T-helper 17 cell (primary cell): ENCODE measurements around the gene HNRNPF. TPM values are rescaled to one million over a fixed set of nuclear protein-coding genes. Genes with fewer than 3 reads are reported as not detected.
"Not testable (repeated sequence)": the region's sequence is repeated elsewhere in the genome, so short reads cannot be mapped to it uniquely, and the experiment has no call there.

Experiments
- ATAC-seq: fragments of 150-1000 bp; cut with Tn5 transposase; 2 replicates; pipeline ENCODE4 v1.10.0; 2021; ENCODE audit warnings: mild to moderate bottlenecking, moderate library complexity
- DNase-seq, 3 donors: peaks; one replicate each; pipeline versions ENCODE4 v3.0.0 to v3.0.0-alpha.2; 2020 to 2021
- H3K9me3 ChIP-seq: one replicate; pipeline ENCODE4 v1.7.0; 2013; ENCODE audit warnings: low read length, mild to moderate bottlenecking; ENCODE audit not compliant: control insufficient read depth, poor library complexity, severe bottlenecking
- H3K27ac Mint-ChIP-seq: one replicate; pipeline ENCODE4 v1.8.0; 2022; ENCODE audit warnings: mild to moderate bottlenecking, moderate library complexity, mixed read lengths
- H3K27me3 Mint-ChIP-seq: one replicate; pipeline ENCODE4 v1.8.0; 2022; ENCODE audit warnings: mixed read lengths
- H3K36me3 Mint-ChIP-seq: one replicate; pipeline ENCODE4 v1.8.0; 2022; ENCODE audit warnings: low read depth, mixed read lengths
- H3K4me1 Mint-ChIP-seq: one replicate; pipeline ENCODE4 v1.8.0; 2022; ENCODE audit warnings: mild to moderate bottlenecking, mixed read lengths
- H3K4me3 Mint-ChIP-seq: one replicate; pipeline ENCODE4 v1.8.0; 2022; ENCODE audit warnings: mild to moderate bottlenecking, moderate library complexity, mixed read lengths
- total RNA-seq, 4 donors: library from RNA in 2 of 4; stranded (reverse) in 2 of 4; gene quantifications; one replicate each; pipeline ENCODE4 v1.2.3 and lab custom pipeline; 2022 to 2026

Gene HNRNPF
- total RNA-seq, 2 donors from 2014 or later, result 131 to 144 TPM

DNA sequence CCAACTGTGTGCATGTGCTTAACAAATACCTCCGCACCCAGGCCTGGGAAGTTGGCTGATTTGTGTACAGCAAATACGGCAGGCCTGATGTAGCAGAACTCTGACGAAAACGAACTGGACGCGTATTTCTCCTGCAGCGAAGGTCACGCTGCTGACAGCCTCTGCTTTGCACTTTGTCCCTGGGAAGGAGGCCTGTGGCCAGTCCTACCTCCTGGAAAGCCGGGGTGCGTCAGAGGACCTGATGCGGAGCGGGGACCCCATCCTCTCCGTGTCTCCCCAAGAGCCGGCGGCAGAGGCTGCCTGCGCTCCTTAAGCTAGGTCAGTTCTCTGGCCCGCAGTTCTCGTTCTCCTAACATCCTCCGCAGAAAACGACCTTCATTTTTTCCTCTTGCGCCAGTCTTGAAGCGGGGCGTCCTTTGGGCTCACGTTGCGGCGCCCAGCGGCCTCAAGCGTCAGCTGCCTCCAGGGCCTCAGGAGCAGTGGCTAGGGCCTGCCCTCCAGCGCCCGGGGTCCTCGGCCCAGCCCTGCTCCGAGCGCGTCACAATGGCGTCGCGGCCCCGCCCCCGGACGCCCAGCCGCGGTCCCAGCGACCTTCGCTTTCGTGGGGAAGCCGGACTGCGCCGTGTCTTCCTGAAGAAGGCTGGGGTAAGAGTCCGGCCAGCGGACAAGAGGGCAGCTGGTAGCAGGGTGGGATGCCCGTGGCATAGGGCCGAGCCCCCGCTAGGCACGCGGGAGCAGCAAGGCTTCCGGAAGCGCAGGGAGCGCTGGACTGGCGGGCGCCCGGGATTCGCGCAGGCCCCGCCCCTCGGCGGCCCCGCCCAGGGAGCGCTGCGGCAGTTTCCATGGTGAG lies 27.5 kb upstream of the HNRNPF start, which contains the start of gene ZNF487:
Gene ZNF487, plus strand, starts transcription at position 821 of the 850 bp plus-strand sequence. CDS start 38,703 bp downstream, outside the sequence.
- peak within 1 kb of the TSS; percentile 97 for H3K27ac Mint-ChIP-seq
- H3K27me3 Mint-ChIP-seq, result no peaks in the 10 kb centered on the region
- H3K9me3 ChIP-seq, result no peaks in the 10 kb centered on the region
- ATAC-seq (peak; percentile 91), DNase-seq (peak; percentile 81 to 85 (median 83))
- peaks cover 2% of the 10 kb centered on the region for H3K36me3 Mint-ChIP-seq
- H3K4me3 Mint-ChIP-seq, result peak within 1 kb of the TSS; percentile 93
- peaks cover 14% of the 10 kb centered on the region for H3K4me1 Mint-ChIP-seq

DNA sequence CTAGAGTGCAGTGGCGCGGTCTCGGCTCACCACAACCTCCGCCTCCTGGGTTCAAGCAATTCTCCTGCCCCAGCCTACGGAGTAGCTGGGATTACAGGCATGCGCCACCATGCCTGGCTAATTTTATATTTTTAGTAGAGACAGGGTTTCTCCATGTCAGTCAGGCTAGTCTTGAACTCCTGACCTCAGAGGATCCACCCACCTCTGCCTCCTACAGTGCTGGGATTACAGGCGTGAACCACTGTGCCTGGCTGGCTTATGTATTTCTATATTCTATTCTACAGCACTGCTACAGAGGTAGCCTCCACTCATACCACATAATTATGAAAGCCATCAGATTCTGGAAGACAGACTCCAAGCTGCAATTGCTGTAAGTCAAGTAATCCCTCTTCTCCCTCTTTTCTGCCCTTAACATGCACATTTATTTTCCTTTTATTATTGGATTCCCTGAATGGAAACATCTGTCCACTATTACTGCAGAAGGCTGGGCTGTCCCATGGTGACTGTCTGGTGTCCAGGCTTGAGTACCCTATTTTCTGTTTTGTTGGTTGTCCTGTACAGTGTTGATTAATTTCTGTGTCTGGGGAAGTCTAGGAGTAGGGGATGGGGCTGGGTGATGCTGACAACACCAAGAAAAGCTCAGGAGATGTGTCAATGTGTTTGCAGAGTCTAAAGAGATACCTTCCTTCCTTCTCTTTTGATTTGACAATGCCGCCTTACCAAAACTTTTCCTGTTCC lies 22.1 kb upstream of the HNRNPF start:
- no peak for ATAC-seq
- no peaks in the 10 kb centered on the region for H3K9me3 ChIP-seq
- no peaks in the 10 kb centered on the region for H3K27me3 Mint-ChIP-seq
- no peak for DNase-seq
- H3K4me3 Mint-ChIP-seq, result no peak overlapping the region
- H3K27ac Mint-ChIP-seq, result no peak overlapping the region
- H3K36me3 Mint-ChIP-seq, result no peaks in the 10 kb centered on the region
- peaks cover 3% of the 10 kb centered on the region for H3K4me1 Mint-ChIP-seq

DNA sequence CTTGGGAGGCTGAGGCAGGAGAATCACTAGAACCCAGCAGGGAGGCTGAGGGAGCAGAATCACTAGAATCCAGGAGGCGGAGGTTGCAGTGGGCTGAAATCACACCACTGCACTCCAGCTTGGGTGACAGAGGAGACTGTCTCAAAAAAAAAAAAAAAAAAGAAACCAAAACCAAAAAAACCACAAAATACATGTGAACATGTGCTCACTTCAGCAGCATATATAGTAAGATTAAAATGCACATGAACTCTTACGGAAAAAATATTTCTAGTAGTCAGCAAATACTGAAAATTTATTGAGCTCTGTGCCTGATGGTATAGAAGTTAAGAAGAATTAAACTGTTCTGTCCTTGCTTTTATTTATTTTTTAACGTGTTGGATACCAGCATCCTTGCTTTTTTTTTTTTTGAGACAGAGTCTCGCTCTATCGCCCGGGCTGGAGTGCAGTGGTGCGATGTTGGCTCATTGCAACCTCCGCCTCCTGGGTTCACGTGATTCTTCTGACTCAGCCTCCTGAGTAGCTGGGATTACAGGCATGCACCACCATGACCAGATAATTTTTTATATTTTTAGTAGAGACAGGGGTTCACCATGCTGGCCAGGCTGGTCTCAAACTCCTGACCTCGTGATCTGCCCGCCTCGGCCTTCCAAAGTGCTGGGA lies 18.3 kb upstream of the HNRNPF start:
- H3K36me3 Mint-ChIP-seq, result no peaks in the 10 kb centered on the region
- DNase-seq, result no peak
- H3K4me3 Mint-ChIP-seq, result no peak overlapping the region

DNA sequence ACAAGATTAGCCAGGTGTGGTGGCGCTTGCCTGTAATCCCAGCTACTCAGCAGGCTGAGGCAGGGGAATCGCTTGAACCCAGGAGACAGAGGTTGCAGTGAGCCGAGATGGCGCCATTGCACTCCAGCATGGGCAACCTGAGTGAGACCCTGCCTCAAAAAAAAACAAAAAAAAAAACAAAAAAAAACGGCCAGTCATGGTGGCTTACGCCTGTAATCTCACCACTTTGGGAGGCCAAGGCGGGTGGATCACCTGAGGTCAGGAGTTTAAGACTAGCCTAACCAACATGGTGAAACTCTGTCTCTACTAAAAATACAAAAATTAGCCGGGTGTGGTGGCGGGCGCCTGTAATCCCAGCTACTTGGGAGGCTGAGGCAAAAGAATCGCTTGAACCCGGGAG lies 17.5 kb upstream of the HNRNPF start:
- ATAC-seq, DNase-seq, H3K36me3 Mint-ChIP-seq, H3K27me3 Mint-ChIP-seq, H3K4me1 Mint-ChIP-seq, H3K27ac Mint-ChIP-seq, H3K9me3 ChIP-seq, H3K4me3 Mint-ChIP-seq: not testable (repeated sequence)

More for the DNA sequence above, 18.3 kb upstream of the HNRNPF start:
- peak; percentile 94 for ATAC-seq
- Mint-ChIP-seq H3K4me1 (peaks cover 5% of the 10 kb centered on the region), H3K27me3 (no peaks in the 10 kb centered on the region), H3K27ac (peak overlapping the region; percentile 65)
- no peaks in the 10 kb centered on the region for H3K9me3 ChIP-seq

DNA sequence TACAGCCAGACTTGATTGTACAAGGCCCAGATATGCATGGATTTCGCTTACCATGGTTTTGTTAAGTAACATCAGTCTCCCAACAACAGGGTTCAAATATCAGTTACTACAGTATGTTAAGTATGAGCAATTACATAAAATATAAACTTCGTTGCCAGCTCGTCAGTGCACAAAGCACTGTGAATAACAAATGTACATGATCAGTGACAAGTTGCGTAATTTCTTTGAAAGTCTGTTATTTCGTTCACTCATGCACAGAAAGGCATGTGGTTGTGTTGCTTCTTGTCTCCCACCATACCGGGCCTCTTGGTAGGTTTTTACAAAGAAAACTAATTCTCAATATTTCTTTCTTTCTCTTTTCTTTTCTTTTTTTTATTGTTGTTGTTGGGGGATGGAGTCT lies 15.4 kb upstream of the HNRNPF start:
- H3K27me3 Mint-ChIP-seq, result no peaks in the 10 kb centered on the region
- DNase-seq (no peak), ATAC-seq (no peak)
- no peak overlapping the region for H3K4me3 Mint-ChIP-seq
- no peaks in the 10 kb centered on the region for H3K9me3 ChIP-seq
- H3K27ac Mint-ChIP-seq, result no peak overlapping the region
- H3K4me1 Mint-ChIP-seq, result peaks cover 16% of the 10 kb centered on the region
- H3K36me3 Mint-ChIP-seq, result no peaks in the 10 kb centered on the region

DNA sequence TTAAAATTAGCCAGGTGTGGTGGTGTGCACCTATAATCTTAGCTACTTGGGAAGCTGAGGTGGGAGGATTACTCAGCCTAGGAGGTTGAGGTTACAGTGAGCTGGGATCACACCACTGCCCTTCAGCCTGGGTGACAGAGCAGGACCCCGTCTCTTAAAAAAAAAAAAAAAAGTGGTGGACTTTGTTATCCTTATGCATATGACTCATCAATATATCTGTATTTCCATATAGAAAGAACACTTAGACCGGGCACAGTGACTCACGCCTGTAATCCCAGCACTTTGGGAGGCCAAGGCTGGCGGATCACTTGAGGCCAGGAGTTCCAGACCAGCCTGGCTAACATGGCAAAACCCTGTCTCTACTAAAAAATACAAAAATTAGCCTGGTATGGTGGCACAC lies 13.0 kb upstream of the HNRNPF start:
- H3K36me3 Mint-ChIP-seq, DNase-seq, H3K9me3 ChIP-seq, ATAC-seq, H3K27me3 Mint-ChIP-seq, H3K4me3 Mint-ChIP-seq: not testable (repeated sequence)
- Mint-ChIP-seq H3K27ac (peak overlapping the region; percentile 97), H3K4me1 (peaks cover 18% of the 10 kb centered on the region)

DNA sequence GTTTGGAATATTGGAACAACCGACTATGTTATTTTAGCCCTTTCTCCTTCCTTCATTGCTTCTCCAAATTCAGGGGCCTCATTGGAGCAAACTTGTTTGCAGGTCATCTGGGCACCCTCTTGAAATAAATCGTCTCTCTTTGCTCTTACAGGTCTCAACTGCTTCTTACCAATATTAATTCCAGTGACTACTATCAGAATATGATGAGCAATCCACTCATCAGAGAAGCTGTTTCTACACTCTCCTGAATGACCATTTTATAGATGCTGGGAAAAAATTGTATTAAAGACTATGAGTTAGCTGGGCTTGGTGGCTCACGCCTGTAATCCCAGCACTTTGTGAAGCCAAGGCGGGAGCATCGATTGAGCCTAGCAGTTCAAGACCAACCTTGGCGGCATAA lies 12.5 kb upstream of the HNRNPF start:
- Mint-ChIP-seq H3K4me1 (peaks cover 18% of the 10 kb centered on the region), H3K27me3 (no peaks in the 10 kb centered on the region), H3K4me3 (peak overlapping the region; percentile 89), H3K36me3 (no peaks in the 10 kb centered on the region), H3K27ac (peak overlapping the region; percentile 97)
- no peaks in the 10 kb centered on the region for H3K9me3 ChIP-seq
- DNase-seq (no peak), ATAC-seq (no peak)

DNA sequence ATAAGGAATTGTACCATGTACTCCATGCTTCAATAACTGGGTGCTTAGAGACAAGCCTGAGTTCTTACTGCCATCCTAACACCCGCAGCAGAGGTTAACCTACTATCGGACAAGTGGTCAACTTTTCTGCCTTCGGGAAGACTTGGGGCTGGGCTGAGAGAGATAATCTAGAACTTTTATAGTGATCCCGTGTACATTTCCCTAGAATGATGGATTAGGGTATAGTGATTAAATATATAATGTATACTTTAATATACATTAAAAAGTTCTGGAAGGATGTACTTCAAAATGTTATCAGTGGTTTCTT lies 12.2 kb upstream of the HNRNPF start:
- H3K9me3 ChIP-seq, result no peaks in the 10 kb centered on the region
- no peaks in the 10 kb centered on the region for H3K36me3 Mint-ChIP-seq
- no peaks in the 10 kb centered on the region for H3K27me3 Mint-ChIP-seq
- peak overlapping the region; percentile 97 for H3K27ac Mint-ChIP-seq
- peak overlapping the region; percentile 89 for H3K4me3 Mint-ChIP-seq
- no peak for ATAC-seq
- DNase-seq, result no peak
- H3K4me1 Mint-ChIP-seq, result peaks cover 18% of the 10 kb centered on the region

DNA sequence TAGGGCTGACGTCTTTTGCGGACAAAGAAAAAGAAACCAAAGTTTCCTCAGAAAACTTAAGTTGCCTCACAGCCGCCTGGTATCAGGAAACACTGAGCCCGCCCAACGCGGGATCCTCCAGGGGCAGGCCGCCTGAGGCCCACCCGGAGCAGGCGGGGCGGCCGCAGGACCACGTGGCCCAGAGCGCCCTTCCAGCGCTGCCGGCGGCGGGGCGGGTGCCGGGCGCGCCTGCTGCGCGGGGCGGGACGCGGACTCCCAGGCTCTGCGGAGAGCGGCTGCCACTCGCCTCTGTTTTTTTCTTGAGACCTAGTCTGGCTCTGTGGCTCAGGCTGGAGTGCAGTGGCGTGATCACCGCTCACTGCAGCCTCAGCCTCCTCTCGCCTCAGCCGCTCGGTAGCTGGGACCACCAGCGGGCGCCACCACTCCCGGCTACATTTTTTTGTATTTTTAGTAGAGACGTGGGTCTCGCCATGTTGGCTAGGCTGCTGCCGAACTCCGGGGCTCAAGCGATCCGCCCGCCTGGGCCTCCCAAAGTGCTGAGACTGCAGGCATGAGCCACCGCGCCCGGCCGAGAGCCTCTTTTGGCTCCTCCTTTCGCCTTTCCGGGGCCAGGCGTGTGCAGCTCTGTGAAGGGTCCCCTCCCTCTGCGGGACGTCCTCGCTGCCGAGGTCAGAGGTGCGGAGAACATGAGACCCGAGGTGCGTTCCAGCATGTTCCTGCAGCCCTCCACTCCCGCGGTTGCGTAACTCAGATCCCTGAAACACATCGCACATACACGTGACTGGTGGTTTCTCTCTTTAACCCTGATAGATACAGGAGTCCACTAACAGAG lies 11.6 kb upstream of the HNRNPF start:
- peak overlapping the region; percentile 89 for H3K4me3 Mint-ChIP-seq
- H3K4me1 Mint-ChIP-seq, result peaks cover 16% of the 10 kb centered on the region
- no peaks in the 10 kb centered on the region for H3K36me3 Mint-ChIP-seq
- no peaks in the 10 kb centered on the region for H3K9me3 ChIP-seq
- ATAC-seq (peak; percentile 91), DNase-seq (peak; percentile 64 to 81 (median 74))
- peak overlapping the region; percentile 97 for H3K27ac Mint-ChIP-seq
- no peaks in the 10 kb centered on the region for H3K27me3 Mint-ChIP-seq

DNA sequence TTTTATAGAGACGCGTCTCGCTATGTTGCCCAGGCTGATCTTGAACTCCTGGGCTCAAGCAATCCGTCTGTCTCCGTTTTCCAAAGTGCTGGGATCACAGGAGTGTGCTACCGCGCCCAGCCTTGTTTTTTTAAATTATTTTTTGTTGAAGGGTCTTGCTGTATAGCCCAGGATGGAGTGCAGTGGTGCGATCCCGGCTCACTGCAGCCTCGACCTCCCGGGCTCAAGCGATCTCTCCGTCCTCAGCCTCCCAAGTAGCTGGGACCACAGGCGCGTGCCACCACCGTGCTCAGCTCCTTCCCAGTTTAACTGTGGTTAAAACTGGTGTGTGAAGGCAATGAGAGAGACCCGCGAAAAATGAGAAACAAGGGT lies 11.0 kb upstream of the HNRNPF start:
- no peaks in the 10 kb centered on the region for H3K27me3 Mint-ChIP-seq
- no peak for DNase-seq
- no peaks in the 10 kb centered on the region for H3K36me3 Mint-ChIP-seq
- H3K9me3 ChIP-seq, result no peaks in the 10 kb centered on the region
- peaks cover 16% of the 10 kb centered on the region for H3K4me1 Mint-ChIP-seq
- H3K27ac Mint-ChIP-seq, result peak overlapping the region; percentile 97
- no peak for ATAC-seq
- peak overlapping the region; percentile 89 for H3K4me3 Mint-ChIP-seq

DNA sequence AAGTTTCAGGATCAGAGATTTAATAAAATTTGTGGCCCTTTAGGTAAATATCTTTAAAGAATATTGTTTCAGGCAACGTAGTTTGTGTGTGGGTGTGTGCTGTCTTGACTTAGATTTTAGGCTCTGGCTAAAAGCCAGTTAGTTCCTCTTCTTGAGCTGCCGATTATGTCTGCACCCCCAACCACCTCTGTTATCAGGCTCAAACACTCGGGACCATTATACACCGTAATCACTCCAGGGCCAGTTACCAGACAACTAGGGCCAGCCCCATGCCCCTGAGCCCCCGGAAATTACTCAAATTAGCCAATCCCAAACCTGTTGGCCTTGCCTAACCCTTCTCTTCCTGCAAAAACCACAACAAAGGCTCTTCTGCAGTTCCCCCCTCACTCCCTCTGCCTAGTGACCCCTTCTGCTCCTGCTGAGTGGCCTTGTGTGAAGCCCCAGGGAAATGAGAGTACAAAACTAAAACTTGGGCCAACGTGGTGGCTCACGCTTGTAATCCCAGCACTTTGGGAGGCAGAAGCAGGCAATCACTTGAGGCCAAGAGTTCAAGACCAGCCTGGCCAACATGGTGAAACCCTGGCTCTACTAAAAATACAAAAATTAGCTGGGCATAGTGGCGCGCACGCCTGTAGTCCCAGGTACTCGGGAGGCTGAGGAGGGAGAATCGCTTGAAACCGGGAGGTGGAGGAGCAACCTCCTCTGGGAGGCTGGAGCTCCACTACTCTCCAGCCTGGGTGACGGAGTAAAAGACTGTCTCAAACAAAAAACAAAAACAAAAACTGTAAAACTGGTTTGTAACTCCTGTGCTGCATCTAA lies 9.2 kb upstream of the HNRNPF start:
- ATAC-seq, result no peak
- Mint-ChIP-seq H3K36me3 (no peaks in the 10 kb centered on the region), H3K27me3 (no peaks in the 10 kb centered on the region), H3K4me3 (peak overlapping the region; percentile 47), H3K27ac (peak overlapping the region; percentile 97), H3K4me1 (peaks cover 16% of the 10 kb centered on the region)
- no peaks in the 10 kb centered on the region for H3K9me3 ChIP-seq
- DNase-seq, result peak in 1 of 3 donors; percentile 31

DNA sequence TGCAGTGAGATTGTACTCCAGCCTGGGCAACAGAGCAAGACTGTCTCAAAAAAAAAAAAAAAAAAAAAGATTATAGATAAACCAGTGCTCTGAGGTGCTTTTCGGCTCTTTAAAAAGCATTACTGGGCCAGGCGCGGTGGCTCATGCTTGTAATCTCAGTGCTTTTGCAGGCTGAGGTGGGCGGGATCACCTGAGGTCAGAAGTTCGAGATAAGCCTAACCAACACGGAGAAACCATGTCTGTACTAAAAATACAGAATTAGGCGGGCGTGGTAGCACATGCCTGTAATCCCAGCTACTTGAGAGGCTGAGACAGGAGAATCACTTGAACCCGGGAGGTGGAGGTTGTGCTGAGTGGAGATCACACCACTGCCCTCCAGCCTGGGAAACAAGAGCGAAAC lies 6.6 kb upstream of the HNRNPF start:
- H3K27ac Mint-ChIP-seq, result peak overlapping the region; percentile 37
- H3K36me3 Mint-ChIP-seq, result no peaks in the 10 kb centered on the region

More for the DNA sequence above, 6.6 kb upstream of the HNRNPF start:
- Mint-ChIP-seq H3K4me3 (no peak overlapping the region), H3K27me3 (no peaks in the 10 kb centered on the region), H3K4me1 (peaks cover 9% of the 10 kb centered on the region)
- H3K9me3 ChIP-seq, result no peaks in the 10 kb centered on the region
- DNase-seq, result no peak
- no peak for ATAC-seq
